Measurements from ENCODE around the gene SUN3.

Gene SUN3

GRCh38 chr7:48028938-48029337, at the start of gene SUN3:
TSS of gene SUN3 (minus strand) at chr7:48029107. CDS start at chr7:48028938, 169 bp downstream.
- peak; percentile 72 for DNase-seq

- no peak for DNase-seq
These were observed 49.6 kb upstream of the SUN3 start for GRCh38 chr7:48078470-48078869.

GRCh38 chr7:48077423-48077822, 48.5 kb upstream of the SUN3 start:
- no peak for DNase-seq

- DNase-seq: no peak
These were observed 45.3 kb upstream of the SUN3 start for GRCh38 chr7:48074204-48074654.

GRCh38 chr7:48067475-48067874, 38.6 kb upstream of the SUN3 start:
- no peak for DNase-seq

- DNase-seq: no peak
These were observed 35.1 kb upstream of the SUN3 start for GRCh38 chr7:48063985-48064384.

- no peak for DNase-seq
These were observed 30.8 kb upstream of the SUN3 start for GRCh38 chr7:48059706-48060105.

GRCh38 chr7:48058990-48059389, 30.1 kb upstream of the SUN3 start:
- no peak for DNase-seq

GRCh38 chr7:48053736-48054135, 24.8 kb upstream of the SUN3 start:
- no peak for DNase-seq

GRCh38 chr7:48052748-48053147, 23.8 kb upstream of the SUN3 start:
- no peak for DNase-seq

- DNase-seq: no peak
These were observed 20.9 kb upstream of the SUN3 start for GRCh38 chr7:48049850-48050249.

- DNase-seq: no peak
These were observed 19.2 kb upstream of the SUN3 start for GRCh38 chr7:48048113-48048512.

- DNase-seq: no peak
These were observed 17.6 kb upstream of the SUN3 start for GRCh38 chr7:48046458-48046857.

GRCh38 chr7:48045195-48045765, 16.4 kb upstream of the SUN3 start:
- no peak for DNase-seq

GRCh38 chr7:48042636-48043035, 13.7 kb upstream of the SUN3 start:
- no peak for DNase-seq

- DNase-seq: no peak
These were observed 13.3 kb upstream of the SUN3 start for GRCh38 chr7:48042216-48042615.

GRCh38 chr7:48041653-48041970, 12.7 kb upstream of the SUN3 start:
- DNase-seq: no peak

- no peak for DNase-seq
These were observed 12.2 kb upstream of the SUN3 start for GRCh38 chr7:48040944-48041652.

- DNase-seq: no peak
These were observed 10.1 kb upstream of the SUN3 start for GRCh38 chr7:48038815-48039506.

- DNase-seq: no peak
These were observed 7.1 kb upstream of the SUN3 start for GRCh38 chr7:48035967-48036478.

GRCh38 chr7:48035301-48035966, 6.5 kb upstream of the SUN3 start, which contains the start of gene C7orf57:
TSS of gene C7orf57 (plus strand) at chr7:48035543. CDS start at chr7:48036309, 766 bp downstream.
- DNase-seq: peak; percentile 59

- no peak for DNase-seq
These were observed 5.0 kb upstream of the SUN3 start for GRCh38 chr7:48033922-48034321.

- DNase-seq: no peak
These were observed 2.2 kb upstream of the SUN3 start for GRCh38 chr7:48031111-48031510.
